ENCODE measurements around the gene ARPIN. TPM values are rescaled to one million over a fixed set of nuclear protein-coding genes. Genes with fewer than 3 reads are reported as not detected.

ARPIN gene
- total and polyA plus RNA-seq, 9 of the 15 experiments (the other 6 are each of a cell fraction or from before 2014, with no cell fraction given) = not detected

- TF ChIP-seq TGIF2 (CRISPR knock-in tag; IDR thresholded peaks at IDR 0.05) (0 out of 2 replicates have a peak, but pooled peaks have one; percentile 27), MCM7 (IDR thresholded peaks at IDR 0.05) (no peak), SMAD3 (CRISPR knock-in tag; conservative IDR thresholded peaks at IDR 0.05) (no peak), VEZF1 (CRISPR knock-in tag; IDR thresholded peaks at IDR 0.05) (no peak; the same call in 1 of the 2 replicates), RBM25 (IDR thresholded peaks at IDR 0.05; ENCODE audit: low read depth, low read length, severe bottlenecking) (no peak), PHTF2 (CRISPR knock-in tag; IDR thresholded peaks at IDR 0.05) (no peak), ZNF12 (CRISPR knock-in tag; IDR thresholded peaks at IDR 0.05) (peak; percentile 18; the same call in 1 of the 2 replicates), ZKSCAN8 (CRISPR knock-in tag; IDR thresholded peaks at IDR 0.05) (no peak), HMBOX1 (IDR thresholded peaks at IDR 0.05) (peak; percentile 32; the same call in 1 of the 2 replicates), SAFB2 (IDR thresholded peaks at IDR 0.05; ENCODE audit: borderline replicate concordance, low read depth, low read length, severe bottlenecking) (no peak), ZBTB8A (IDR thresholded peaks at IDR 0.05; ENCODE audit: partially characterized antibody) (no peak), HOMEZ (CRISPR knock-in tag; IDR thresholded peaks at IDR 0.05) (no peak), HMGN3 (IDR thresholded peaks at IDR 0.05; ENCODE audit: borderline replicate concordance, extremely low read depth, insufficient read length, low read depth, low read length) (peak; percentile 63), ZMIZ1 (IDR thresholded peaks at IDR 0.05; ENCODE audit: low read depth in 2 of 2, low read length in 2 of 2) (0 out of 4 replicates have a peak, but pooled peaks of 1 of the 2 experiments have one; percentile 1), MCM5 (IDR thresholded peaks at IDR 0.05; ENCODE audit: low read depth) (no peak), HNRNPLL (IDR thresholded peaks at IDR 0.05; ENCODE audit: low read depth, low read length, poor library complexity, severe bottlenecking) (peak; percentile 65), ZNF140 (CRISPR knock-in tag; IDR thresholded peaks at IDR 0.05) (no peak), ZNF239 (CRISPR knock-in tag; IDR thresholded peaks at IDR 0.05) (no peak), ZNF507 (tag; conservative IDR thresholded peaks at IDR 0.05) (no peak), CREBBP (IDR thresholded peaks at IDR 0.05; ENCODE audit: low read depth, low read length) (no peak), NR3C1 (CRISPR knock-in tag; IDR thresholded peaks at IDR 0.05) (0 out of 2 replicates have a peak, but pooled peaks have one; percentile 37)
Measured at GRCh38 chr15:89893696-89894447, 18.9 kb downstream of the ARPIN start, which contains the start of gene AP3S2 (continued).
